ENCODE results near the gene SYT17.

GRCh38 chr16:19308392-19308791 lies 140.4 kb downstream of the SYT17 start:
- TF ChIP-seq CTCF (IDR thresholded peaks at IDR 0.05; ENCODE audit: low read depth, low read length, poor library complexity, severe bottlenecking) (no peak), EZH2phosphoT487 (IDR thresholded peaks at IDR 0.05; ENCODE audit: borderline replicate concordance, low read length) (no peak)

Measured in DOHH2 (cell line).